Karpas-422 (cell line): ENCODE data around the gene PTPN6. TPM values are rescaled to one million over a fixed set of nuclear protein-coding genes. Genes with fewer than 3 reads are reported as not detected.
"Not testable (repeated sequence)": the region's sequence is repeated elsewhere in the genome, so short reads cannot be mapped to it uniquely, and the experiment has no call there.

Source experiments
- DNase-seq: peaks from one replicate; pipeline ENCODE4 v3.0.0-alpha.2; 2015
- H2AFZ ChIP-seq: fragments of 200-600 bp; sonication (generic); 2 replicates; pipeline ENCODE4 v1.6.1; 2014; ENCODE audit warnings: antibody characterized with exemption, low read length, mixed read lengths
- H3K27ac ChIP-seq: fragments of 200-600 bp; sonication (generic); 2 replicates; pipeline ENCODE4 v1.5.1; 2014; ENCODE audit warnings: mild to moderate bottlenecking, low read length, moderate library complexity
- H3K27me3 ChIP-seq: fragments of 200-600 bp; sonication (generic); 2 replicates; pipeline ENCODE4 v1.6.1; 2014; ENCODE audit warnings: low read length, mixed read lengths
- H3K36me3 ChIP-seq: fragments of 200-600 bp; sonication (generic); 2 replicates; pipeline ENCODE4 v1.6.1; 2014; ENCODE audit warnings: low read length, mixed read lengths; ENCODE audit not compliant: insufficient read depth
- H3K4me1 ChIP-seq: fragments of 200-600 bp; sonication (generic); 2 replicates; pipeline ENCODE4 v1.6.1; 2014; ENCODE audit warnings: mild to moderate bottlenecking, low read length, mixed read lengths
- H3K4me2 ChIP-seq: fragments of 200-600 bp; sonication (generic); 2 replicates; pipeline ENCODE4 v1.6.1; 2014; ENCODE audit warnings: low read length, low read depth, mild to moderate bottlenecking; ENCODE audit not compliant: poor library complexity, severe bottlenecking
- H3K4me3 ChIP-seq: fragments of 200-600 bp; sonication (generic); 2 replicates; pipeline ENCODE4 v1.5.1; 2014; ENCODE audit warnings: mild to moderate bottlenecking, antibody characterized with exemption, low read length, mixed read lengths
- H3K79me2 ChIP-seq: fragments of 200-600 bp; sonication (generic); 2 replicates; pipeline ENCODE4 v1.6.1; 2014; ENCODE audit warnings: mild to moderate bottlenecking, low read length, mixed read lengths
- H3K9ac ChIP-seq: fragments of 200-600 bp; sonication (generic); 2 replicates; pipeline ENCODE4 v1.6.0; 2014; ENCODE audit warnings: low read length
- H3K9me2 ChIP-seq: fragments of 200-600 bp; sonication (generic), shearing (Covaris generic); replicated peaks from 2 replicates; pipeline ENCODE4 v1.6.0; 2014; ENCODE audit warnings: mild to moderate bottlenecking, low read length, moderate library complexity; ENCODE audit not compliant: insufficient read depth
- H3K9me3 ChIP-seq: fragments of 300-700, 200-600 bp; sonication (generic); 2 replicates; pipeline ENCODE4 v1.6.1; 2014; ENCODE audit warnings: low read length, mixed read lengths
- H4K20me1 ChIP-seq: fragments of 200-600 bp; sonication (generic); 2 replicates; pipeline ENCODE4 v1.6.1; 2014; ENCODE audit warnings: mild to moderate bottlenecking, antibody characterized with exemption, low read length, low read depth; ENCODE audit not compliant: insufficient read depth
- total RNA-seq: library from RNA; depleted of rRNA; stranded (reverse); fragments of >200 nt; shearing (Covaris generic); gene quantifications from 2 replicates; pipeline ENCODE4 v1.2.3, GENCODE V29; 2014; ENCODE audit warnings: low replicate concordance; rRNA removed

Gene PTPN6
- 411 and 673 TPM in 2 replicates for total RNA-seq

DNA sequence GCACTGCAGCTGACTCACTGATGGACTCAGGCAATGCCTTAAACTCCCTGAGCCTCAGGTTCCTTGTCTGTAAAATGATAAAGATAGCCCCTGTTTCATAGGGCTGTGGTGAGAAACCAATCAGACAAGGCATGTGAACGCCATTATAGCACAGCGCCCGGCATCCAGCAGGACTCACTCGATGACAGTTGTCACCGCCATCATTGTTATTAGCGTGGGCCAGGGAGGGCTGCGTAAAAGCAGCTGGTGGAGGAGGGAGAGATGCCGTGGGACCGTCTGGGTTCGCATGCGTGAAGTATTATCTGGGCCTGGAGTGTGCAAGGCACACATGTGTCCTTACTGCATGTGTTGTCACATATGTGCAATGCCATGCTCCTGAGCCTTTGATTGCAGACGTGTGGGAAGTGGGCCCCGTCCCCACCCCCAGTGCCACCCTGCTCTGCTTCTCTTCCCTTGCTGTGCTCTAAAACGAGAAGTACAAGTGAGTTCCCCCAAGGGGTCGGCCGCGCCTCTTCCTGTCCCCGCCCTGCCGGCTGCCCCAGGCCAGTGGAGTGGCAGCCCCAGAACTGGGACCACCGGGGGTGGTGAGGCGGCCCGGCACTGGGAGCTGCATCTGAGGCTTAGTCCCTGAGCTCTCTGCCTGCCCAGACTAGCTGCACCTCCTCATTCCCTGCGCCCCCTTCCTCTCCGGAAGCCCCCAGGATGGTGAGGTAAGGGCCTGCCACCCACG lies at the start of gene PTPN6:
Gene PTPN6 (plus strand): TSS at position 546 of the 730 bp plus-strand sequence. CDS start 157 bp downstream, at position 703.
- Histone ChIP-seq H3K27ac (peak within 1 kb of the TSS; percentile 97), H3K4me2 (peak within 1 kb of the TSS; percentile 83), H3K27me3 (no peaks in the 10 kb centered on the region), H2AFZ (peak within 1 kb of the TSS; percentile 32; the same call in 1 of the 2 replicates), H3K36me3 (peaks cover 25% of the 10 kb centered on the region), H3K9me2 (no peaks in the 10 kb centered on the region), H3K9me3 (no peaks in the 10 kb centered on the region), H4K20me1 (peaks cover 12% of the 10 kb centered on the region; the same call in 1 of the 2 replicates), H3K4me1 (peaks cover 75% of the 10 kb centered on the region), H3K9ac (peak within 1 kb of the TSS; percentile 100), H3K79me2 (peaks cover 29% of the 10 kb centered on the region), H3K4me3 (peak within 1 kb of the TSS; percentile 96)
- peak; percentile 96 for DNase-seq

DNA sequence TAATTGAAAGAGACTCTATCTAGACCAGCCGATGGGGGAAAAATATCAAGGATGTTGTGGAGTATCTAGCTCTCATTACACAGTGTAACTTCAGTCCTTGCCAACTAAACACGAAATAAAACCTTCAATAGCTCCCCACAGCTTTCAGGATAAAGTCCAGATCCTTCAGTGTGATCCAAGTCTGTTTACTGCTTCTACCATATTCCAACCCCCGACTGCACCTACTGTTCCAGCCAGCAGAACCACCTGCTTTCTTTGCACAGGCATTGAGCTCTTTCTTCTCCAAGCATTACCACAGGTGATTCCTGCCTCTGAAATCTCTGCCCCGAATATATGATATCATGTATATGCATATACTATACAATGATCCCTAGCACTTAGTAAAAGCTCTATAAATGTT lies 48.7 kb upstream of the PTPN6 start:
- Histone ChIP-seq H3K4me1 (peaks cover 24% of the 10 kb centered on the region), H4K20me1 (no peaks in the 10 kb centered on the region), H3K36me3 (no peaks in the 10 kb centered on the region), H3K27me3 (no peaks in the 10 kb centered on the region), H2AFZ (no peak overlapping the region), H3K4me2 (no peak overlapping the region), H3K9ac (no peak overlapping the region), H3K9me3 (no peaks in the 10 kb centered on the region), H3K9me2 (no peaks in the 10 kb centered on the region), H3K4me3 (no peak overlapping the region), H3K79me2 (no peaks in the 10 kb centered on the region), H3K27ac (no peak overlapping the region)
- DNase-seq, result no peak

DNA sequence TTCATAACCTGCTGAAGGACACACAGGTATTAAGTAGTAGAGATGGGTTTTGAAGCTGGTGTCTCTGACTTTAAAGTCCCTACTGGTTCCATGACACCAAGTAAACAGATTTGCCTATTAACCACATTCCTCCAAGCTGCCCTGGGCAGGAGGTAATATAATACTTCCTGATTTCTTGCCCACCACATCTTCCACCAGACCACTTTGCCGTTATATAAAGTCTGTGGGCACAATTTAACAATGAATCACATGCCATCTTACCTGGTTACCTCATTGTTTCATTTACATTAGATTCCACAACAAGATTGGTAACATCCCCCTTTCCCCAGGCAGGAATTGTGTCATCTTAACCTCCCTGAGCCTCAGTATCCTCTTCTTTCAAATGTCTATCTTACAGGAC lies 47.4 kb upstream of the PTPN6 start:
- Histone ChIP-seq H3K79me2 (no peaks in the 10 kb centered on the region), H3K9ac (0 out of 2 replicates have a peak overlapping the region, but pooled peaks have one; percentile 22), H4K20me1 (no peaks in the 10 kb centered on the region), H3K9me3 (no peaks in the 10 kb centered on the region), H3K4me2 (peak overlapping the region; percentile 84), H3K9me2 (no peaks in the 10 kb centered on the region), H2AFZ (peak overlapping the region; percentile 88), H3K27ac (no peak overlapping the region; the same call in 1 of the 2 replicates), H3K4me1 (peaks cover 24% of the 10 kb centered on the region), H3K4me3 (peak overlapping the region; percentile 71; the same call in 1 of the 2 replicates), H3K27me3 (no peaks in the 10 kb centered on the region), H3K36me3 (no peaks in the 10 kb centered on the region)
- no peak for DNase-seq

DNA sequence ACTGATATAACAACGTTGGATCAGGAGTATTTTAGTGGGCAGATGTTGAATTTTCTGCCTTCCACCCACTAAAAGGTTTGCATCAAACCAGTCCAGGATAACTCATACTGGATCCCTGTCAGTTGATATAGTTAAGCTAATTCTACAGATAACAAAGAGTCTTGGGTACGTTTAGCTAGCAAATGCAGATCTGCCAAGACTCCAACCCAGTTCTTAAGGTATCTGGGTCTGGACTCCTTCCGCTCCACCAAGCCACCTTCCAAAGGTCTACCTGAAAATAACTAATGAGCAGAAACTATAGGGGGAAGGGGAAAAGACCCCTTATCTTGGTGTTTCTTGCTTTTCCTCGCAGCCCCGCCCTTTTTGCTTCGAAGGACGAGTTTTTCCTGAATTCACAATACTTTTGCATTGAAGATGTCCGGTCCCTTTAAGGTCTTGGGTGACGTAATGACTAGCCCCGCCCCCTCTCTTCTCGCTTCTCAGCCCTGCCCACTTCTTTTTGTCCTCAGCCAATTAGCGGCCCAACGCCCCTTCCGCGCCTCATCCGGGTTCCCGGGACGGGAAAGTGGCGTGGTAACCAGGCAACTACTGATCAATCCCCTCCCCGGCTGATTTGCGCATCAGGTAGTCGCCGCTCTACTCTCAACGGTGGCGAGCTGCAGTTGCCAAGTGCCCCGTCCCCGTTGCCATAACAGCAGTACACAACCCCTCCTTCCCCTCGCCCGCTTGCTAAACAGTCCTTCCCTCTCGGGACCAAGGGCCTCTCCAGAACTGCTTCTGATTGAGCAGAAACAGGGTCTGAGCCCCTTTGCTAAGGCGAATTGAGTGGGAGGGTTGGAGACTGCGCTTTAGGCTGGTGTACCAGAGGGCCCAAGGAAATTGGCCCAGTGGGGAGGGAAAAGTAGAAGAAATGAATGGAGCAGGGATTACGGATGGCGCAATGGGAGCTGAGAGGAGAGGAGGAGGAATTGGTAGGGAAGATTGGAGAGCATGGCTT lies 46.6 kb upstream of the PTPN6 start, which contains the start of gene LRRC23:
Gene LRRC23 (plus strand): TSS at position 543 of the 997 bp plus-strand sequence. CDS start 812 bp downstream, outside the sequence.
- Histone ChIP-seq H3K36me3 (no peaks in the 10 kb centered on the region), H3K9me2 (no peaks in the 10 kb centered on the region), H3K9ac (peak within 1 kb of the TSS; percentile 79), H3K4me3 (peak within 1 kb of the TSS; percentile 71), H3K27ac (no peak within 1 kb of the TSS; the same call in 1 of the 2 replicates), H3K4me1 (peaks cover 24% of the 10 kb centered on the region), H4K20me1 (no peaks in the 10 kb centered on the region), H3K9me3 (no peaks in the 10 kb centered on the region), H3K4me2 (peak within 1 kb of the TSS; percentile 84), H2AFZ (peak within 1 kb of the TSS; percentile 88), H3K79me2 (no peaks in the 10 kb centered on the region), H3K27me3 (no peaks in the 10 kb centered on the region)
- DNase-seq, result peak; percentile 99

DNA sequence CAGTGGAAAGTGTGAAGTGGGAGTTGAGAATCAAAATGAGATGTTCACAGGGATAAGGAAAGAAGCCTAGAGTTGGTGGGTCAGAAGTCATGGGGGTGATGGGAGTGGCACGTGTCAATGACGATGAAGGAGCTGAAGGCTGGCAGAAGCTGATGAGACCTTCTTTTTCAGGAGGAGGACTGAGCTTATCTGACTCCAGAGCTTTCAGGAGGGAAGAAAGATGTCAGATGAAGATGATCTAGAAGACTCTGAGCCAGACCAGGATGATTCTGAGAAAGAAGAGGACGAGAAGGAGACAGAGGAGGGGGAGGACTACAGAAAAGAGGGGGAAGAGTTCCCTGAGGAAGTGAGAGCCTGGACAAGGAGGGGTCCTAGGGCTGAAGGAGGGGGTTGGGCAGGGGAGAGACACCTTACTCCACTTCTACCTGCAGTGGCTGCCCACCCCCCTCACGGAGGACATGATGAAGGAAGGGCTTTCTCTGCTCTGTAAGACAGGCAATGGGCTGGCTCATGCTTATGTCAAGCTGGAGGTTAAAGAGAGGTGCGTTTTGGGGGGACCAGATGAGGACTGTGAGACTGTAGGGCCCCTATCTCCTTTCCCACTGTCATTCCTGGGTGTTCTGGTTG lies 45.6 kb upstream of the PTPN6 start:
- Histone ChIP-seq H3K4me3 (peak overlapping the region; percentile 71), H3K27ac (no peak overlapping the region), H3K9ac (peak overlapping the region; percentile 79)

DNA sequence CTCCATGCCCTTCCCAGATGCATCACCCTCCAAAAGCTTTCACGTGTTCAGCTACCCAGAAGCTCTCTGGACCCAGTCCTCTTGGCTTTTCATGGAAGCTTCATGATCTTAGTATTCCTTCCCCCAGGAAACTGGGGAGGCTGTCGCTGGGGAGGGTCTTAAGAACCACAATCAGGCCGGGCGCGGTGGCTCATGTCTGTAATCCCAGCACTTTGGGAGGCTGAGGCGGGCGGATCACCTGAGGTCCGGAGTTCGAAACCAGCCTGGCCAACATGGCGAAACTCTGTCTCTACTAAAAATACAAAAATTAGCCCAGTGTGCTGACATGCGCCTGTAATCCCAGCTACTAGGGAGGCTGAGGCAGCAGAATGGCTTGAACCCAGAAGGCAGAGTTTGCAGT lies 43.0 kb upstream of the PTPN6 start:
- H3K9ac ChIP-seq, H2AFZ ChIP-seq, H3K4me3 ChIP-seq, H3K9me2 ChIP-seq, DNase-seq, H3K4me2 ChIP-seq, H4K20me1 ChIP-seq, H3K36me3 ChIP-seq, H3K27ac ChIP-seq, H3K9me3 ChIP-seq, H3K79me2 ChIP-seq, H3K27me3 ChIP-seq: not testable (repeated sequence)
- peaks cover 20% of the 10 kb centered on the region for H3K4me1 ChIP-seq

More for the DNA sequence above, 45.6 kb upstream of the PTPN6 start:
- H3K79me2 ChIP-seq, result no peaks in the 10 kb centered on the region
- H3K9me2 ChIP-seq, result no peaks in the 10 kb centered on the region
- H3K36me3 ChIP-seq, result no peaks in the 10 kb centered on the region
- H2AFZ ChIP-seq, result no peak overlapping the region
- DNase-seq, result no peak
- peaks cover 23% of the 10 kb centered on the region for H3K4me1 ChIP-seq
- no peaks in the 10 kb centered on the region for H3K27me3 ChIP-seq
- H4K20me1 ChIP-seq, result no peaks in the 10 kb centered on the region
- H3K4me2 ChIP-seq, result peak overlapping the region; percentile 84
- H3K9me3 ChIP-seq, result no peaks in the 10 kb centered on the region

DNA sequence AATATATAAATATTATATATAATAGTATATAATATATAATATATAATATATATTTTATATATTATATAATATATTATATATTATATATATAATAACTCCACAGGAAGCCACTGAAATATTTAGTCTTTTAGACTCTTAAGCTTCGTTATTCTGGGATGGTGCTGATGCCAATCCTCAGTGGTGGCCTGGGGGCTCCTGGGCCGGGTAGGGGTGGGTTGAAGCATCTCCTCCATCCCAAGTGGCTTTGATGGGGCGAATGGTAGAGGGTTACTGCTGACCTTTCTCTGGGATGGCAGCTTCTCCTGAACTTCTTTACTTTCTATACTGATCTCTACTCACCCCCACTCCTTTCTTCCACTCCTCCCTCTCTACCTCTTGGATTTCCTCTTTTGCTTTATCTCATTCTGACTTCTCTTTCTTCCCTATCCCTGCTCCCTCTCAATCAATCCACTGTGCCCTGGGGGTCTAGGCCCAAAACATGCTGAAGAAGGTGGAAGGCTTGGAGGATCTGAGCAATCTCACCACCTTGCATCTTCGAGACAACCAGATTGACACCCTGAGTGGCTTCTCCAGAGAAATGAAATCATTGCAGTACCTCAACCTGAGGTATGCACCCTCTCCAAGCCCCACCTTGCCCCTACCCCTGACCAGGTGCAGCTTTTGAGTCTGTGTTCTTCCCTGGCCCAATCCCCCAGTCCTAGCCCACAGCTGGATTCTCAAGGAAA lies 41.6 kb upstream of the PTPN6 start:
- H3K79me2 ChIP-seq, result no peaks in the 10 kb centered on the region

More for the DNA sequence above, 41.6 kb upstream of the PTPN6 start:
- no peaks in the 10 kb centered on the region for H3K9me3 ChIP-seq
- H4K20me1 ChIP-seq, result no peaks in the 10 kb centered on the region
- no peak overlapping the region for H3K27ac ChIP-seq
- H3K4me2 ChIP-seq, result no peak overlapping the region
- H3K9me2 ChIP-seq, result no peaks in the 10 kb centered on the region
- no peak overlapping the region for H2AFZ ChIP-seq
- no peak overlapping the region for H3K4me3 ChIP-seq
- DNase-seq, result no peak
- H3K9ac ChIP-seq, result peak overlapping the region; percentile 26; the same call in 1 of the 2 replicates
- no peaks in the 10 kb centered on the region for H3K27me3 ChIP-seq
- peaks cover 15% of the 10 kb centered on the region for H3K4me1 ChIP-seq
- no peaks in the 10 kb centered on the region for H3K36me3 ChIP-seq
